ENCODE data around the gene NUDT13. TPM values are rescaled to one million over a fixed set of nuclear protein-coding genes. Genes with fewer than 3 reads are reported as not detected.

Gene NUDT13
- total RNA-seq, 2 donors from 2014 or later, result 0.90 to 1.5 TPM

DNA sequence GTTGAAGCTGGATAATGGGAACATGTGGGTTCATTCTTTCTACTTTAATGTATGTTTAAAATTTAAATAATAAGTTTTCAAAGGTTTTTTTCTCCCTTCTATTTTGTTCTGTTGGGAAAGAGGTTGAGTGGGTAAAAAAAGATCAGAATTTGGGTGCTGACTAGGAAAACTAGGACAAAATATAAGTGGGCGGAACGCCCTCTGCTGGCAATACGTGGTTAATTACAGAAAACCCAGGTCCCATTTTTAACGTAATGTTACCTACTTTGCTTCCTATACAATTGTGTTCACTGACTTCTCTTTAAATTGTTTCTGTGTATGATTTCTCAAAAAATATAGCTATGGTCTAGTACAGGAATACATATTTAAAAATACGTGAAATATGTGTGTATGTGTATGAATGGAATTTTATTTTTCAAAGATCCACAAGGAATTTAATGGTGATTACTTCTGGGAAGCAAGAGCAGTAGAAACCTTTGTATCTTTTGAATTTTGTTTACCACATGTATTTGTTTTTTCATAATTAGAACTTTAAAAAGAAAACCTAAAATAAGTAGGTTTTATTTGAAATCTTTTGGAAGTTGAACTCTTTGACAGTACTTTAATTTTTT, 48.9 kb downstream of the NUDT13 start:
- DNase-seq (ENCODE audit: low spot score), result peak; percentile 68
- H3K36me3 ChIP-seq, result peaks cover 42% of the 10 kb centered on the region
- H3K4me1 ChIP-seq, result peaks cover 0 to 20% of the 10 kb centered on the region in 2 donors
- H3K9me3 ChIP-seq, result no peaks in the 10 kb centered on the region
- TF ChIP-seq, protein P1, sequence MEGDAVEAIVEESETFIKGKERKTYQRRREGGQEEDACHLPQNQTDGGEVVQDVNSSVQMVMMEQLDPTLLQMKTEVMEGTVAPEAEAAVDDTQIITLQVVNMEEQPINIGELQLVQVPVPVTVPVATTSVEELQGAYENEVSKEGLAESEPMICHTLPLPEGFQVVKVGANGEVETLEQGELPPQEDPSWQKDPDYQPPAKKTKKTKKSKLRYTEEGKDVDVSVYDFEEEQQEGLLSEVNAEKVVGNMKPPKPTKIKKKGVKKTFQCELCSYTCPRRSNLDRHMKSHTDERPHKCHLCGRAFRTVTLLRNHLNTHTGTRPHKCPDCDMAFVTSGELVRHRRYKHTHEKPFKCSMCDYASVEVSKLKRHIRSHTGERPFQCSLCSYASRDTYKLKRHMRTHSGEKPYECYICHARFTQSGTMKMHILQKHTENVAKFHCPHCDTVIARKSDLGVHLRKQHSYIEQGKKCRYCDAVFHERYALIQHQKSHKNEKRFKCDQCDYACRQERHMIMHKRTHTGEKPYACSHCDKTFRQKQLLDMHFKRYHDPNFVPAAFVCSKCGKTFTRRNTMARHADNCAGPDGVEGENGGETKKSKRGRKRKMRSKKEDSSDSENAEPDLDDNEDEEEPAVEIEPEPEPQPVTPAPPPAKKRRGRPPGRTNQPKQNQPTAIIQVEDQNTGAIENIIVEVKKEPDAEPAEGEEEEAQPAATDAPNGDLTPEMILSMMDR (IDR thresholded peaks at IDR 0.05), result peak; percentile 48 to 84
- H3K27me3 ChIP-seq, result no peaks in the 10 kb centered on the region
- no peak overlapping the region for H3K4me3 ChIP-seq
- no peak overlapping the region for H3K27ac ChIP-seq

DNA sequence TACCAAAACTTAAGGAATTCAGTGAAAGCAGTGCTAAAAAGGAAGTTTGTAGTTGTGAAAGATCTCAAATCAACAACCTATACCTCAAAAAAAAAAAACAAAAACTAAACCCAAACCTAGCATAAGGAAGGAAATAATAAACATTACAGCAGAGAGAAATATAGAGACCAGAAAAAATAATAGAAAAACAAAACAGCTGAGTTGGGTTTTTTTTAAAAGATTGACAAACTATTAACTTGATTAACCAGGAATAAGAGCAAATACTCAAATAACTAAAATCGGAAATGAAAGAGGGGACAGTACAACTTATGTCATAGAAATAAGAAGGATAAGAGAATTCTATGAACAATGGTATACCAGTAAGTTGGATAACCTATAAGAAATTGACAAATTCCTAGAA, 50.8 kb downstream of the NUDT13 start:
- Histone ChIP-seq H3K27ac (no peak overlapping the region), H3K27me3 (no peaks in the 10 kb centered on the region), H3K36me3 (peaks cover 27% of the 10 kb centered on the region), H3K4me3 (no peak overlapping the region), H3K4me1 (peaks cover 0 to 22% of the 10 kb centered on the region in 2 donors), H3K9me3 (no peaks in the 10 kb centered on the region)
- TF ChIP-seq, protein P1 (IDR thresholded peaks at IDR 0.05), result no peak
- DNase-seq (ENCODE audit: low spot score), result no peak

DNA sequence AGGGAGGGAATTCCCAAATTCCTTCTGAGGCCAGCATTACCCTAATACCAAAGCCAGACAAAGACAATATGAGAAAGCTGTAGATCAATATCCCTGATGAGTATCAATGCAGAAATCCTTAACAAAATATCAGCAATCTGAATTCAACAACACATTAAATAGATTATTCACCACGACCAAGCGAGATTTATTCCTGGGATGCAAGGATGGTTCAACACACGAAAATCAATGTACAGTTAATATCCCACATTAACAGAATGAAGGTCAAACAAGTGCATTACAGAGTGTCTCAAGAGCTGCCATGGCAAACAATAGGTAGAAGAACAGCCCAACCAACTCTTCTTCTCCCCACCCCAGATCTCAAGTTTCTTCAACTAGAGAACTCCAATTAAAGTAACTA, 51.4 kb downstream of the NUDT13 start:
- H3K4me3 ChIP-seq, result no peak overlapping the region
- TF ChIP-seq, protein P1 (IDR thresholded peaks at IDR 0.05), result no peak
- H3K27me3 ChIP-seq, result no peaks in the 10 kb centered on the region
- H3K36me3 ChIP-seq, result peaks cover 21% of the 10 kb centered on the region
- no peak for DNase-seq (ENCODE audit: low spot score)
- H3K27ac ChIP-seq, result no peak overlapping the region
- H3K9me3 ChIP-seq, result no peaks in the 10 kb centered on the region
- peaks cover 0 to 28% of the 10 kb centered on the region in 2 donors for H3K4me1 ChIP-seq

DNA sequence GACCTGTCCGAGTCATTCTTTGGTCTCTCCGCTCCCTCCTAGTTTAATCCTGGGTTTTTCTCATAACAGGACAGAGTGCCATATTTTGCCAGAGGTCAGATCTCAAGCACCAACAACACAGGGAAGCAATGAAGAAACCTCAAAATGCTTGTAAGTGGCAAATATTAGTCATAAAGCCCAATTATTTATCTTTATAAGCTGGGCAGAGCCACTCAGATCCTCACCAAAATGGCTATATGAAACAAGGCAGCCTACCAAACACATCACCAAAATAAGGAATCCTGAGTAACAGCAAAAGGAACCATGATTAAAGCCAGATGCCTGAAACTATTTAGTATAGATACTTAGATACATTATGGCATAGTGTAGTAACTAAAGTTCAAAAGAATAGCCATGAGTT, 52.8 kb downstream of the NUDT13 start:
- peaks cover 12% of the 10 kb centered on the region for H3K36me3 ChIP-seq

DNA sequence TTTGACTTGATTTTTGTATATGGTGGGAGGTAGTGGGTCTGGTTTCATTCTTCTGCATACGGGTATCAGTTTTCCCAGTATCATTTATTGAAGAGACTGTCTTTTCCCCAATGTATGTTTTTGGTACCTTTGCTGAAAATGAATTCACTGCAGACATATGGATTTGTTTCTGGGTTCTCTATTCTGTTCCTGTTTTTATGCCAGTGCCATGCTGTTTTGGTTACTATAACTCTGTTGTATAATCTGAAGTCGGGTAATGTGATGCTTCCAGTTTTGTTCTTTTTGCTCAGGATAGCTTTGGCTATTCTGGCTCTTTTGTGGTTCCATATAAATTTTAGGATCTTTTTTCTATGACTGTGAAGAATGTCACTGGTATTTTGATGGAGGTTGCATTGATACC, 56.7 kb downstream of the NUDT13 start:
- H3K4me1 ChIP-seq, result peaks cover 0 to 40% of the 10 kb centered on the region in 2 donors
- no peaks in the 10 kb centered on the region for H3K9me3 ChIP-seq
- no peak for DNase-seq (ENCODE audit: low spot score)
- peak overlapping the region in 1 of 2 donors; percentile 95 for H3K27ac ChIP-seq
- H3K36me3 ChIP-seq, result peaks cover 12% of the 10 kb centered on the region
- H3K27me3 ChIP-seq, result no peaks in the 10 kb centered on the region
- peak overlapping the region; percentile 80 to 90 for H3K4me3 ChIP-seq
- TF ChIP-seq, protein P1 (IDR thresholded peaks at IDR 0.05), result no peak

More for the DNA sequence above, 52.8 kb downstream of the NUDT13 start:
- peaks cover 0 to 37% of the 10 kb centered on the region in 2 donors for H3K4me1 ChIP-seq
- no peaks in the 10 kb centered on the region for H3K9me3 ChIP-seq
- TF ChIP-seq, protein P1 (IDR thresholded peaks at IDR 0.05), result no peak
- no peak overlapping the region for H3K27ac ChIP-seq
- H3K27me3 ChIP-seq, result no peaks in the 10 kb centered on the region
- no peak for DNase-seq (ENCODE audit: low spot score)
- no peak overlapping the region for H3K4me3 ChIP-seq

DNA sequence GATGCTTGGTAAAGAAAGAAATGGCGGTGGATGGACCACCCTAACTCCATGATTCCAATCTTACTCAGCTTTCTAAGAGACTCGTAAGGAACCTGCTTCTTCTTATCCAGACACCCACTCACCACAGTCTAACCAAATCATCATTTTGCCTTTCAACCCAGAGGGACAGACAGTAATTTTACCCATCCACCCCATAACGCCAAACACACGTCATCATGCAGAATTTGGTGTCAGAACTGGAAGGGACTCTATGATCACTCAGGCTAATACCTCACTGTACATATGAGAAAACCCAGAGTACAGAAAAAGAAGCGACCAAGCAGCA, 57.2 kb downstream of the NUDT13 start:
- DNase-seq (ENCODE audit: low spot score), result no peak
- TF ChIP-seq, protein P1 (IDR thresholded peaks at IDR 0.05), result no peak
- Histone ChIP-seq H3K36me3 (peaks cover 8% of the 10 kb centered on the region), H3K4me1 (peaks cover 0 to 40% of the 10 kb centered on the region in 2 donors), H3K27me3 (no peaks in the 10 kb centered on the region), H3K27ac (peak overlapping the region; percentile 91 to 95), H3K9me3 (no peaks in the 10 kb centered on the region), H3K4me3 (peak overlapping the region; percentile 80 to 90)
